Neural cell (in vitro differentiated cells): Measurements from ENCODE around the gene TMEM186. TPM values are rescaled to one million over a fixed set of nuclear protein-coding genes. Genes with fewer than 3 reads are reported as not detected.

ENCODE experiments used
- H2AFZ ChIP-seq: fragments of 200-600, 300-800 bp; sonication (generic), shearing (Covaris generic); 2 replicates; pipeline ENCODE4 v1.6.0; 2014; ENCODE audit warnings: low read depth, mild to moderate bottlenecking, antibody characterized with exemption, low read length, moderate library complexity
- H3F3A ChIP-seq: fragments of 200-600 bp; shearing (Covaris generic); 2 replicates; pipeline ENCODE4 v1.6.1; 2016; ENCODE audit warnings: mild to moderate bottlenecking, moderate library complexity, mixed read lengths, antibody characterized with exemption, low read length; ENCODE audit not compliant: insufficient read depth, poor library complexity, severe bottlenecking
- H3K27ac ChIP-seq: fragments of 200-600, 300-800 bp; sonication (generic), shearing (Covaris generic); 2 replicates; pipeline ENCODE4 v1.5.1; 2014; ENCODE audit warnings: mild to moderate bottlenecking, low read length, moderate library complexity
- H3K27me3 ChIP-seq: fragments of 300-800, 200-600 bp; sonication (generic), shearing (Covaris generic); 2 replicates; pipeline ENCODE4 v1.6.0; 2014; ENCODE audit warnings: mild to moderate bottlenecking, low read depth, low read length, moderate library complexity; ENCODE audit not compliant: insufficient read depth
- H3K36me3 ChIP-seq: fragments of 300-800, 200-600 bp; sonication (generic), shearing (Covaris generic); 2 replicates; pipeline ENCODE4 v1.5.1; 2014; ENCODE audit warnings: mild to moderate bottlenecking, antibody characterized with exemption, low read length, moderate library complexity; ENCODE audit not compliant: insufficient read depth
- H3K4me2 ChIP-seq: fragments of 300-800, 200-600 bp; sonication (generic), shearing (Covaris generic); 2 replicates; pipeline ENCODE4 v1.6.0; 2014; ENCODE audit warnings: mild to moderate bottlenecking, low read length
- H3K4me3 ChIP-seq: fragments of 300-800, 200-600 bp; sonication (generic), shearing (Covaris generic); 2 replicates; pipeline ENCODE4 v1.5.1; 2014; ENCODE audit warnings: mild to moderate bottlenecking, low read length, moderate library complexity
- H3K79me2 ChIP-seq: fragments of 200-600 bp; shearing (Covaris generic); replicated peaks from 2 replicates; pipeline ENCODE4 v1.6.0; 2014; ENCODE audit warnings: mild to moderate bottlenecking, low read length, moderate library complexity; ENCODE audit not compliant: insufficient read depth
- H3K9ac ChIP-seq: fragments of 300-800, 200-600 bp; sonication (generic), shearing (Covaris generic); 2 replicates; pipeline ENCODE4 v1.6.1; 2016; ENCODE audit warnings: mild to moderate bottlenecking, low read length, mixed read lengths
- H3K9me2 ChIP-seq: fragments of 200-600 bp; shearing (Covaris generic); 2 replicates; pipeline ENCODE4 v1.6.1; 2016; ENCODE audit warnings: mild to moderate bottlenecking, low read length, mixed read lengths; ENCODE audit not compliant: insufficient read depth
- H3K9me3 ChIP-seq: fragments of 200-600, 300-800 bp; sonication (generic), shearing (Covaris generic); 2 replicates; pipeline ENCODE4 v1.6.1; 2016; ENCODE audit warnings: mild to moderate bottlenecking, mixed run types, low read length, moderate library complexity, mixed read lengths
- H4K20me1 ChIP-seq: fragments of 200-600 bp; shearing (Covaris generic); 2 replicates; pipeline ENCODE4 v1.6.1; 2016; ENCODE audit warnings: mild to moderate bottlenecking, mixed run types; ENCODE audit not compliant: insufficient read depth
- EP300 ChIP-seq: fragments of 450-650 bp; conservative IDR thresholded peaks from 2 replicates; pipeline ENCODE4 v1.6.1; 2014; ENCODE audit warnings: antibody characterized with exemption, mild to moderate bottlenecking, moderate library complexity; ENCODE audit not compliant: poor library complexity, severe bottlenecking
- EZH2 ChIP-seq: fragments of 200-600, 300-800 bp; shearing (Covaris generic), sonication (generic); IDR thresholded peaks from 2 replicates; pipeline ENCODE4 v1.6.1; 2014; ENCODE audit warnings: antibody characterized with exemption, low read length, borderline replicate concordance, mild to moderate bottlenecking; ENCODE audit not compliant: insufficient read depth, poor library complexity, severe bottlenecking
- MXI1 ChIP-seq: fragments of 450-650 bp; conservative IDR thresholded peaks from 2 replicates; pipeline ENCODE4 v1.6.1; 2014; ENCODE audit warnings: antibody characterized with exemption, mild to moderate bottlenecking; ENCODE audit not compliant: poor library complexity, severe bottlenecking
- POLR2AphosphoS5 ChIP-seq: IDR thresholded peaks from 2 replicates; pipeline ENCODE4 v1.6.1; 2012
- RAD21 ChIP-seq: fragments of 450-650 bp; conservative IDR thresholded peaks from 2 replicates; pipeline ENCODE4 v1.6.1; 2014; ENCODE audit warnings: antibody characterized with exemption, mild to moderate bottlenecking, moderate library complexity
- REST ChIP-seq: IDR thresholded peaks from 2 replicates; pipeline ENCODE4 v1.6.1; 2012; ENCODE audit warnings: borderline replicate concordance
- SMC3 ChIP-seq: fragments of 450-650 bp; conservative IDR thresholded peaks from 2 replicates; pipeline ENCODE4 v1.6.1; 2014; ENCODE audit warnings: antibody characterized with exemption, mild to moderate bottlenecking, moderate library complexity; ENCODE audit not compliant: poor library complexity
- TAF1 ChIP-seq: IDR thresholded peaks from 2 replicates; pipeline ENCODE4 v1.6.1; 2012; ENCODE audit warnings: low read depth
- polyA plus RNA-seq: library from polyadenylated mRNA; depleted of rRNA; stranded (reverse); fragments of >200 nt; gene quantifications from 2 replicates; pipeline ENCODE4 v1.2.3, GENCODE V29; 2014
- TF ChIP-seq, protein P1 (sequence below): fragments of 450-650 bp; IDR thresholded peaks from 2 replicates; pipeline ENCODE4 v1.5.1; 2014; ENCODE audit warnings: antibody characterized with exemption, mild to moderate bottlenecking, moderate library complexity; ENCODE audit not compliant: poor library complexity, severe bottlenecking

The TMEM186 gene
- polyA plus RNA-seq, 1 donor from 2014 or later, result 7.7 TPM

GRCh38 chr16:8777217-8777616 is 20.2 kb downstream of the TMEM186 start:
- H3K36me3 ChIP-seq, result peaks cover 10% of the 10 kb centered on the region
- H3K27ac ChIP-seq, result no peak overlapping the region
- no peaks in the 10 kb centered on the region for H3K79me2 ChIP-seq
- no peak overlapping the region for H3K4me3 ChIP-seq
- no peaks in the 10 kb centered on the region for H3K9me3 ChIP-seq
- no peaks in the 10 kb centered on the region for H3K9me2 ChIP-seq
- no peak overlapping the region for H2AFZ ChIP-seq
- H4K20me1 ChIP-seq, result no peaks in the 10 kb centered on the region
- no peak overlapping the region for H3K4me2 ChIP-seq
- no peaks in the 10 kb centered on the region for H3F3A ChIP-seq
- no peak overlapping the region for H3K9ac ChIP-seq
- no peaks in the 10 kb centered on the region for H3K27me3 ChIP-seq
- no peak for TF ChIP-seq MXI1
- TF ChIP-seq TAF1, result no peak
- TF ChIP-seq EZH2, result no peak
- no peak for TF ChIP-seq POLR2AphosphoS5
- no peak for TF ChIP-seq EP300
- TF ChIP-seq, protein P1, sequence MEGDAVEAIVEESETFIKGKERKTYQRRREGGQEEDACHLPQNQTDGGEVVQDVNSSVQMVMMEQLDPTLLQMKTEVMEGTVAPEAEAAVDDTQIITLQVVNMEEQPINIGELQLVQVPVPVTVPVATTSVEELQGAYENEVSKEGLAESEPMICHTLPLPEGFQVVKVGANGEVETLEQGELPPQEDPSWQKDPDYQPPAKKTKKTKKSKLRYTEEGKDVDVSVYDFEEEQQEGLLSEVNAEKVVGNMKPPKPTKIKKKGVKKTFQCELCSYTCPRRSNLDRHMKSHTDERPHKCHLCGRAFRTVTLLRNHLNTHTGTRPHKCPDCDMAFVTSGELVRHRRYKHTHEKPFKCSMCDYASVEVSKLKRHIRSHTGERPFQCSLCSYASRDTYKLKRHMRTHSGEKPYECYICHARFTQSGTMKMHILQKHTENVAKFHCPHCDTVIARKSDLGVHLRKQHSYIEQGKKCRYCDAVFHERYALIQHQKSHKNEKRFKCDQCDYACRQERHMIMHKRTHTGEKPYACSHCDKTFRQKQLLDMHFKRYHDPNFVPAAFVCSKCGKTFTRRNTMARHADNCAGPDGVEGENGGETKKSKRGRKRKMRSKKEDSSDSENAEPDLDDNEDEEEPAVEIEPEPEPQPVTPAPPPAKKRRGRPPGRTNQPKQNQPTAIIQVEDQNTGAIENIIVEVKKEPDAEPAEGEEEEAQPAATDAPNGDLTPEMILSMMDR, result no peak
- no peak for TF ChIP-seq REST
- no peak for TF ChIP-seq SMC3
- no peak for TF ChIP-seq RAD21

DNA sequence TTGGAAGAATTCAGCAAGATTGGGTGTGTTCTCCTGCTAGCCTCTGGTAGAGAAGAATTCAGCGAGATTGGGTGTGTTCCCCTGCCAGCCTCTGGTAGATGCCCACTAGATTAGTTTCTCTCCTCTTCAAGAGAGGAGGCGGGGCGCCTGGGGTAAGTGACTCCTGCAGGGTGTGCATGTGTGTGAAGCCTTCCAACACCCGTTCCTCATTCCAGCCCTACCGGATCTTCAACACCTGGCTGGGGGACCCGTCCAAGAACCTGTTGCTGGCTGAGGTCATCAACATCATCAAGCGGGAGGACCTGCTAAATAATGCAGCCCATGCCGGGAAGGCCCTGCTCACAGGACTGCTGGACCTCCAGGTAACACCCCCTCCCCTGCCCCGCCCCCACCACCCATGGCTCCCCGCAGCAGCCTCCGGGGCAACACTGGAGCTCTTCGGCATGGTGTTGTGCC is 21.3 kb downstream of the TMEM186 start:
- no peak overlapping the region for H2AFZ ChIP-seq
- H3K4me3 ChIP-seq, result no peak overlapping the region
- H3K4me2 ChIP-seq, result no peak overlapping the region
- H3K27me3 ChIP-seq, result no peaks in the 10 kb centered on the region
- no peak overlapping the region for H3K27ac ChIP-seq
- no peaks in the 10 kb centered on the region for H3K9me3 ChIP-seq
- no peaks in the 10 kb centered on the region for H4K20me1 ChIP-seq
- H3K9me2 ChIP-seq, result no peaks in the 10 kb centered on the region
- no peak for TF ChIP-seq POLR2AphosphoS5
- TF ChIP-seq TAF1, result no peak
- TF ChIP-seq EP300, result no peak
- TF ChIP-seq RAD21, result no peak
- TF ChIP-seq MXI1, result no peak
- TF ChIP-seq SMC3, result no peak
- TF ChIP-seq, protein P1, result no peak
- no peak for TF ChIP-seq REST
- no peak for TF ChIP-seq EZH2
- peaks cover 10% of the 10 kb centered on the region for H3K36me3 ChIP-seq
- H3K9ac ChIP-seq, result no peak overlapping the region
- H3F3A ChIP-seq, result no peaks in the 10 kb centered on the region
- H3K79me2 ChIP-seq, result no peaks in the 10 kb centered on the region
